Liver (tissue), 9 donors: ENCODE data around the gene EHF. TPM values are rescaled to one million over a fixed set of nuclear protein-coding genes. Genes with fewer than 3 reads are reported as not detected.

Experiments
- DNase-seq: peaks from one replicate; pipeline ENCODE4 v3.0.0-alpha.2; 2017; ENCODE audit warnings: low spot score
- H3K27ac ChIP-seq, 2 donors: one replicate each; pipeline ENCODE4 v1.7.0; 2013; ENCODE audit warnings: inconsistent platforms in 2 of 2, low read length in 2 of 2, control low read depth in 1 of 2, low read depth in 1 of 2, mild to moderate bottlenecking in 1 of 2
- H3K27me3 ChIP-seq, 4 donors: one replicate each; pipeline versions ENCODE4 v1.6.1 to v1.7.0; 2013; ENCODE audit warnings: low read length in 3 of 4, inconsistent platforms in 1 of 4, mild to moderate bottlenecking in 1 of 4, moderate library complexity in 1 of 4; ENCODE audit not compliant: control insufficient read depth in 4 of 4, insufficient read depth in 4 of 4
- H3K36me3 ChIP-seq, 4 donors: one replicate each; pipeline versions ENCODE4 v1.6.1 to v1.7.0; 2013; ENCODE audit warnings: low read length in 3 of 4, mild to moderate bottlenecking in 3 of 4, low read depth in 1 of 4, moderate library complexity in 1 of 4; ENCODE audit not compliant: control insufficient read depth in 4 of 4, insufficient read depth in 3 of 4
- H3K4me1 ChIP-seq, 4 donors: one replicate each; pipeline versions ENCODE4 v1.6.1 to v1.7.0; 2013; ENCODE audit warnings: low read length in 3 of 4, mild to moderate bottlenecking in 3 of 4, moderate library complexity in 1 of 4; ENCODE audit not compliant: control insufficient read depth in 4 of 4, insufficient read depth in 4 of 4
- H3K4me3 ChIP-seq, 3 donors: one replicate each; pipeline versions ENCODE4 v1.6.1 to v1.7.0; 2013; ENCODE audit warnings: low read length in 3 of 3, control low read depth in 1 of 3, low read depth in 1 of 3, mild to moderate bottlenecking in 1 of 3
- H3K9ac ChIP-seq, 2 donors: one replicate each; pipeline ENCODE4 v1.7.0; 2013; ENCODE audit warnings: low read length in 2 of 2, mild to moderate bottlenecking in 2 of 2, moderate library complexity in 2 of 2, control low read depth in 1 of 2, low read depth in 1 of 2
- H3K9me3 ChIP-seq, 4 donors: one replicate each; pipeline versions ENCODE4 v1.6.1 to v1.7.0; 2013; ENCODE audit warnings: low read length in 3 of 4; ENCODE audit not compliant: control insufficient read depth in 4 of 4
- EGR1 ChIP-seq, 2 donors: IDR thresholded peaks; 2 replicates each; pipeline ENCODE4 v1.6.1; 2016 to 2018; ENCODE audit warnings: antibody characterized with exemption in 2 of 2, low read depth in 2 of 2
- FOXA1 ChIP-seq: IDR thresholded peaks from 2 replicates; pipeline ENCODE4 v1.6.1; 2016; ENCODE audit warnings: antibody characterized with exemption
- FOXA2 ChIP-seq: IDR thresholded peaks from 2 replicates; pipeline ENCODE4 v1.6.1; 2016; ENCODE audit warnings: antibody characterized with exemption
- GABPA ChIP-seq, 2 donors: IDR thresholded peaks in 1 of 2; conservative IDR thresholded peaks in 1 of 2; 2 replicates each; pipeline ENCODE4 v1.6.1; 2016; ENCODE audit warnings: antibody characterized with exemption in 2 of 2, mild to moderate bottlenecking in 1 of 2, moderate library complexity in 1 of 2
- HNF4A ChIP-seq, 2 donors: conservative IDR thresholded peaks; 2 replicates each; pipeline ENCODE4 v1.6.1; 2016; ENCODE audit warnings: antibody characterized with exemption in 2 of 2, mild to moderate bottlenecking in 2 of 2
- HNF4G ChIP-seq: IDR thresholded peaks from 2 replicates; pipeline ENCODE4 v1.6.1; 2016; ENCODE audit warnings: antibody characterized with exemption
- JUND ChIP-seq, 2 donors: IDR thresholded peaks; 2 replicates each; pipeline ENCODE4 v1.6.1; 2016; ENCODE audit warnings: antibody characterized with exemption in 2 of 2
- NR2F2 ChIP-seq: IDR thresholded peaks from 2 replicates; pipeline ENCODE4 v1.6.1; 2016; ENCODE audit warnings: antibody characterized with exemption
- RAD21 ChIP-seq, 2 donors: IDR thresholded peaks; 2 replicates each; pipeline ENCODE4 v1.6.1; 2016; ENCODE audit warnings: antibody characterized with exemption in 2 of 2, mild to moderate bottlenecking in 2 of 2
- RXRA ChIP-seq, 2 donors: IDR thresholded peaks; 2 replicates each; pipeline ENCODE4 v1.6.1; 2017 to 2018; ENCODE audit warnings: antibody characterized with exemption in 2 of 2, mild to moderate bottlenecking in 1 of 2
- SP1 ChIP-seq: IDR thresholded peaks from 2 replicates; pipeline ENCODE4 v1.6.1; 2018; ENCODE audit warnings: antibody characterized with exemption, mild to moderate bottlenecking
- TAF1 ChIP-seq: conservative IDR thresholded peaks from 2 replicates; pipeline ENCODE4 v1.6.1; 2016; ENCODE audit warnings: antibody characterized with exemption, mild to moderate bottlenecking
- YY1 ChIP-seq: IDR thresholded peaks from 2 replicates; pipeline ENCODE4 v1.6.1; 2016; ENCODE audit warnings: antibody characterized with exemption, mild to moderate bottlenecking
- WGBS: extraction: QIAGEN DNeasy Blood & Tissue Kit; methylation state at CpG from one replicate; pipeline ENCODE4 v1.1.7; 2013; 5-methylcytosine and 5-hydroxymethylcytosine counted together
- polyA plus RNA-seq, 2 donors: library from polyadenylated mRNA; stranded (reverse) in 1 of 2; unstranded in 1 of 2; fragments of 200-250 nt in 1 of 2; fragments of >200 nt in 1 of 2; fragmentation: Nextera tagmentation in 1 of 2; extraction: Ambion mirVana in 1 of 2; gene quantifications; one replicate each; pipeline versions ENCODE4 v1.2.1 to v1.2.3, GENCODE V29; 2013 to 2015
- total RNA-seq, 2 donors: library from RNA; depleted of rRNA; stranded (reverse); fragments of >200 nt; gene quantifications; one replicate each; pipeline ENCODE4 v1.2.3, GENCODE V29; 2014
- TF ChIP-seq, protein P1 (sequence below): IDR thresholded peaks from 2 replicates; pipeline ENCODE4 v1.6.1; 2016; ENCODE audit warnings: antibody characterized with exemption, mild to moderate bottlenecking
- TF ChIP-seq, protein P2 (sequence below): IDR thresholded peaks from 2 replicates; pipeline ENCODE4 v1.6.1; 2016; ENCODE audit warnings: antibody characterized with exemption
- TF ChIP-seq, protein P3 (sequence below): IDR thresholded peaks from 2 replicates; pipeline ENCODE4 v1.6.1; 2016; ENCODE audit warnings: antibody characterized with exemption
- TF ChIP-seq, protein P4 (sequence below): fragments of 150-350 bp; IDR thresholded peaks from 2 replicates; pipeline ENCODE4 v1.5.1; 2017; ENCODE audit warnings: improper control_type of control experiment, low read depth, low read length; ENCODE audit not compliant: missing input control
- TF ChIP-seq, protein P5 (sequence below): IDR thresholded peaks from 2 replicates; pipeline ENCODE4 v1.6.1; 2016; ENCODE audit warnings: antibody characterized with exemption
- donor health status: healthy.
- donor health status: healthy.
- donor health status: healthy.
- donor health status: healthy.
- donor health status: healthy.

Gene EHF
- total and polyA plus RNA-seq, 4 donors: 0.85 to 5.9 (median 2.6) TPM

DNA sequence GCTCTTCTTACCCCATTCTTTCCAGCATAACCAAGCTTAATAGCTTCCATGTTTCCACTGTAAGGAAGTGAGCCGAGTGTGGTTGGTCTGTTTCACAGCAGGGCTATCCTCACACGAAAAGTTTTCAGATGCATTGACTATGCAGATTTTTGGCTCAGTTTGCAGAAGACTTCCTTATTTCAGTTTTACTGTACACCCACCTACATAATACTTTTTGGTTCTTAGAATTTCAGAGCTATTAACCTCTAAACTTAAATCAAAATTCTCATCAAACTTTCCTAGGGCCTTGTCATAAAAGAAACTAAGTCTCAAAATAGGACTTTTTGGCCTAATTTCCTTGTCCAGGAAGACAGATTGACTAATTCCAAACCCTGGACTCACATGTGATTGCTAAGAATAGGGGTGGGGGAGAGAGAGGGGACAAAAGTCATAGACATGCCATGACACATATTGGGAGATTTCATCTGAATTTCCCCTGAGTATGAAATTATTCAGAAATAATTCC is 7.3 kb upstream of the EHF start (continued):
- TF ChIP-seq, protein P1, sequence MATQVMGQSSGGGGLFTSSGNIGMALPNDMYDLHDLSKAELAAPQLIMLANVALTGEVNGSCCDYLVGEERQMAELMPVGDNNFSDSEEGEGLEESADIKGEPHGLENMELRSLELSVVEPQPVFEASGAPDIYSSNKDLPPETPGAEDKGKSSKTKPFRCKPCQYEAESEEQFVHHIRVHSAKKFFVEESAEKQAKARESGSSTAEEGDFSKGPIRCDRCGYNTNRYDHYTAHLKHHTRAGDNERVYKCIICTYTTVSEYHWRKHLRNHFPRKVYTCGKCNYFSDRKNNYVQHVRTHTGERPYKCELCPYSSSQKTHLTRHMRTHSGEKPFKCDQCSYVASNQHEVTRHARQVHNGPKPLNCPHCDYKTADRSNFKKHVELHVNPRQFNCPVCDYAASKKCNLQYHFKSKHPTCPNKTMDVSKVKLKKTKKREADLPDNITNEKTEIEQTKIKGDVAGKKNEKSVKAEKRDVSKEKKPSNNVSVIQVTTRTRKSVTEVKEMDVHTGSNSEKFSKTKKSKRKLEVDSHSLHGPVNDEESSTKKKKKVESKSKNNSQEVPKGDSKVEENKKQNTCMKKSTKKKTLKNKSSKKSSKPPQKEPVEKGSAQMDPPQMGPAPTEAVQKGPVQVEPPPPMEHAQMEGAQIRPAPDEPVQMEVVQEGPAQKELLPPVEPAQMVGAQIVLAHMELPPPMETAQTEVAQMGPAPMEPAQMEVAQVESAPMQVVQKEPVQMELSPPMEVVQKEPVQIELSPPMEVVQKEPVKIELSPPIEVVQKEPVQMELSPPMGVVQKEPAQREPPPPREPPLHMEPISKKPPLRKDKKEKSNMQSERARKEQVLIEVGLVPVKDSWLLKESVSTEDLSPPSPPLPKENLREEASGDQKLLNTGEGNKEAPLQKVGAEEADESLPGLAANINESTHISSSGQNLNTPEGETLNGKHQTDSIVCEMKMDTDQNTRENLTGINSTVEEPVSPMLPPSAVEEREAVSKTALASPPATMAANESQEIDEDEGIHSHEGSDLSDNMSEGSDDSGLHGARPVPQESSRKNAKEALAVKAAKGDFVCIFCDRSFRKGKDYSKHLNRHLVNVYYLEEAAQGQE: no peak
- TF ChIP-seq, protein P2, sequence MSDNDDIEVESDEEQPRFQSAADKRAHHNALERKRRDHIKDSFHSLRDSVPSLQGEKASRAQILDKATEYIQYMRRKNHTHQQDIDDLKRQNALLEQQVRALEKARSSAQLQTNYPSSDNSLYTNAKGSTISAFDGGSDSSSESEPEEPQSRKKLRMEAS: no peak
- TF ChIP-seq TAF1 (no peak), RAD21 (IDR thresholded peaks at IDR 0.05) (no peak), EGR1 (IDR thresholded peaks at IDR 0.05; ENCODE audit: low read depth in 2 of 2) (no peak)

DNA sequence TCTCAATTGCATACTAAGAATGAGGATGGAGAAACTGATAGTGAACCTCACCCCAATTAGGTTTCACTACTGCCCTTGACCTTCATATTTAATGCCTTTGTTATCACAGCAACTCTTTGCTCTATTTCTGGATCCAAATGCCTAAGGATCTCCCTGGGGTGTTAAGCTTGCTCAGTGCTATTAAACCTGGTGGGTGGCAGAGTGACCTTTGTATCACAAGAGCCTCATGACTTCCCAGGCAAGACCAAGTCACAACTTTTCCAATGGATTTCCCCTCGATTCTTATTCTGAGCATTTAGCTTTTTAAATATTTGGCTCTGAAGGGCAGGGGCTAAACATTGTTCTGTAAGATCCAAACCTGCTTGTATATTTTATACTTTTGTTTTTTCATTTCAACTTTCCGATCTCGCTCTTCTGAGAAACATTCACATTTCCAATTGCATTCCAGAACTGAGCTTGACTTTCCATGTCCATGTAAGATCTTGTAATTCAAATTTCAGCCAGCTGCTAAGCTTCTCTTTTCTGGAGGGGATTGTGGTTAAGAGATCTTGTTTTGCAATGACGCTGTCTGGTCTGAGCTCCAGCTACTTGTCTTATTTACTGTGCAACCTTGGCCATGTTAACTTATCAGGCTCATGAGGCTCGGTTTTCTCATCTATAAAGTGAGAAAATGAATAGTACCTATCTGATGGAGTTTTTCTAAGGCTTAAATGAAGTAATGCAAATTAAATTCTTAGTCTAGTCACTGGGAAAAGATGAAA is 6.4 kb upstream of the EHF start:
- H3K27me3 ChIP-seq: no peaks in the 10 kb centered on the region
- H3K9me3 ChIP-seq: no peaks in the 10 kb centered on the region
- WGBS: 80% methylated on average over 5 of the region's 5 CpGs
- no peaks in the 10 kb centered on the region for H3K36me3 ChIP-seq
- H3K9ac ChIP-seq: no peak overlapping the region
- DNase-seq: no peak
- TF ChIP-seq, protein P3, sequence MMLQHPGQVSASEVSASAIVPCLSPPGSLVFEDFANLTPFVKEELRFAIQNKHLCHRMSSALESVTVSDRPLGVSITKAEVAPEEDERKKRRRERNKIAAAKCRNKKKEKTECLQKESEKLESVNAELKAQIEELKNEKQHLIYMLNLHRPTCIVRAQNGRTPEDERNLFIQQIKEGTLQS: no peak
- H3K4me3 ChIP-seq: no peak overlapping the region
- peaks cover 0 to 4% (median 1%) of the 10 kb centered on the region in 4 donors for H3K4me1 ChIP-seq
- H3K27ac ChIP-seq: no peak overlapping the region

DNA sequence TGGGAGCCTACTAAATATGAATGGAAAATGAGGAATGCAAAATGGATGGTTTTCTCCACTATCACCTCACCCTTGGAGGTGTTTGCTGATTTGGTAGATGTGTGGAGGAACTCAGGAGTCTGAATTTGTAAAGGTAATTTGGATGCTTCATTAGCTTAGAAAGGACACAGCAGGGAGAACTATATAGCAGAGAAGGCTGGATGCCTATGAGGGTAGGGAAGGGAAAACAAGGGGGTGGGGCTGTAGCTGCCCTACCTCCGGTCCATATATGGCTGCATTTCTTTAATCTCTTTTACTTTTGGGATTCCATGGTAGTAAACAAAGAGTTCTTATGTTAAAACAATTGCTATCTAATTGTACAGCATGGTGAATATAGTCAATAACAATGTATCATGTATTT is 4.8 kb upstream of the EHF start:
- no peak for DNase-seq
- Histone ChIP-seq H3K36me3 (no peaks in the 10 kb centered on the region), H3K4me3 (no peak overlapping the region), H3K27me3 (no peaks in the 10 kb centered on the region), H3K9me3 (no peaks in the 10 kb centered on the region), H3K27ac (no peak overlapping the region), H3K9ac (no peak overlapping the region), H3K4me1 (peaks cover 0 to 4% (median 1%) of the 10 kb centered on the region in 4 donors)
- WGBS: 89% methylated on average over 1 of the region's 1 CpG
- TF ChIP-seq, protein P4, sequence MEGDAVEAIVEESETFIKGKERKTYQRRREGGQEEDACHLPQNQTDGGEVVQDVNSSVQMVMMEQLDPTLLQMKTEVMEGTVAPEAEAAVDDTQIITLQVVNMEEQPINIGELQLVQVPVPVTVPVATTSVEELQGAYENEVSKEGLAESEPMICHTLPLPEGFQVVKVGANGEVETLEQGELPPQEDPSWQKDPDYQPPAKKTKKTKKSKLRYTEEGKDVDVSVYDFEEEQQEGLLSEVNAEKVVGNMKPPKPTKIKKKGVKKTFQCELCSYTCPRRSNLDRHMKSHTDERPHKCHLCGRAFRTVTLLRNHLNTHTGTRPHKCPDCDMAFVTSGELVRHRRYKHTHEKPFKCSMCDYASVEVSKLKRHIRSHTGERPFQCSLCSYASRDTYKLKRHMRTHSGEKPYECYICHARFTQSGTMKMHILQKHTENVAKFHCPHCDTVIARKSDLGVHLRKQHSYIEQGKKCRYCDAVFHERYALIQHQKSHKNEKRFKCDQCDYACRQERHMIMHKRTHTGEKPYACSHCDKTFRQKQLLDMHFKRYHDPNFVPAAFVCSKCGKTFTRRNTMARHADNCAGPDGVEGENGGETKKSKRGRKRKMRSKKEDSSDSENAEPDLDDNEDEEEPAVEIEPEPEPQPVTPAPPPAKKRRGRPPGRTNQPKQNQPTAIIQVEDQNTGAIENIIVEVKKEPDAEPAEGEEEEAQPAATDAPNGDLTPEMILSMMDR: no peak
- TF ChIP-seq NR2F2 (no peak), GABPA (IDR thresholded peaks at IDR 0.05 in 1 of 2, conservative IDR thresholded peaks at IDR 0.05 in 1 of 2) (no peak), SP1 (no peak), HNF4A (conservative IDR thresholded peaks at IDR 0.05) (no peak), YY1 (no peak), JUND (IDR thresholded peaks at IDR 0.05) (no peak), RXRA (IDR thresholded peaks at IDR 0.05) (no peak), FOXA2 (no peak), EGR1 (IDR thresholded peaks at IDR 0.05; ENCODE audit: low read depth in 2 of 2) (no peak), FOXA1 (no peak), HNF4G (no peak), RAD21 (IDR thresholded peaks at IDR 0.05) (no peak)
- TF ChIP-seq, protein P1: no peak
- TF ChIP-seq, protein P2: no peak
- TF ChIP-seq, protein P5, sequence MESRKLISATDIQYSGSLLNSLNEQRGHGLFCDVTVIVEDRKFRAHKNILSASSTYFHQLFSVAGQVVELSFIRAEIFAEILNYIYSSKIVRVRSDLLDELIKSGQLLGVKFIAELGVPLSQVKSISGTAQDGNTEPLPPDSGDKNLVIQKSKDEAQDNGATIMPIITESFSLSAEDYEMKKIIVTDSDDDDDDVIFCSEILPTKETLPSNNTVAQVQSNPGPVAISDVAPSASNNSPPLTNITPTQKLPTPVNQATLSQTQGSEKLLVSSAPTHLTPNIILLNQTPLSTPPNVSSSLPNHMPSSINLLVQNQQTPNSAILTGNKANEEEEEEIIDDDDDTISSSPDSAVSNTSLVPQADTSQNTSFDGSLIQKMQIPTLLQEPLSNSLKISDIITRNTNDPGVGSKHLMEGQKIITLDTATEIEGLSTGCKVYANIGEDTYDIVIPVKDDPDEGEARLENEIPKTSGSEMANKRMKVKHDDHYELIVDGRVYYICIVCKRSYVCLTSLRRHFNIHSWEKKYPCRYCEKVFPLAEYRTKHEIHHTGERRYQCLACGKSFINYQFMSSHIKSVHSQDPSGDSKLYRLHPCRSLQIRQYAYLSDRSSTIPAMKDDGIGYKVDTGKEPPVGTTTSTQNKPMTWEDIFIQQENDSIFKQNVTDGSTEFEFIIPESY: no peak
